CD4-positive, alpha-beta T cell treated with Interleukin-17A for 4 hours (primary cell): ENCODE results near the gene GABRR3.

ENCODE experiments used
- DNase-seq: peaks from one replicate; pipeline ENCODE4 v3.0.0-alpha.2; 2020; ENCODE audit warnings: mixed read lengths

Gene GABRR3

GRCh38 chr3:97988784-97989568 lies 46.1 kb downstream of the GABRR3 start:
- no peak for DNase-seq

- no peak for DNase-seq
Measured at GRCh38 chr3:97987306-97987705, 47.8 kb downstream of the GABRR3 start.

- DNase-seq, result no peak
Measured at GRCh38 chr3:97983933-97984491, 51.1 kb downstream of the GABRR3 start.

GRCh38 chr3:97981886-97982285 lies 53.2 kb downstream of the GABRR3 start:
- DNase-seq, result no peak

GRCh38 chr3:97979610-97980009 lies 55.5 kb downstream of the GABRR3 start:
- no peak for DNase-seq

- DNase-seq, result no peak
Measured at GRCh38 chr3:97975466-97975865, 59.6 kb downstream of the GABRR3 start.

- DNase-seq, result no peak
Measured at GRCh38 chr3:97974996-97975395, 60.1 kb downstream of the GABRR3 start.

GRCh38 chr3:97972976-97973375 lies 62.1 kb downstream of the GABRR3 start:
- no peak for DNase-seq

- peak; percentile 81 for DNase-seq
Measured at GRCh38 chr3:97971679-97972567, 63.2 kb downstream of the GABRR3 start, which contains the start of gene RIOX2. RIOX2 (minus strand) TSS chr3:97972431; CDS start chr3:97967593, 4,838 bp downstream.

- DNase-seq, result no peak
Measured at GRCh38 chr3:97970956-97971620, 64.0 kb downstream of the GABRR3 start.

GRCh38 chr3:97970156-97970555 lies 65.0 kb downstream of the GABRR3 start:
- no peak for DNase-seq

GRCh38 chr3:97969541-97969940 lies 65.6 kb downstream of the GABRR3 start:
- DNase-seq, result no peak

- DNase-seq, result no peak
Measured at GRCh38 chr3:97968376-97968775, 66.7 kb downstream of the GABRR3 start.

GRCh38 chr3:97967966-97968365 lies 67.1 kb downstream of the GABRR3 start:
- no peak for DNase-seq

GRCh38 chr3:97960993-97961766 lies 73.9 kb downstream of the GABRR3 start:
- no peak for DNase-seq

GRCh38 chr3:97960551-97960950 lies 74.6 kb downstream of the GABRR3 start:
- DNase-seq, result no peak

- DNase-seq, result no peak
Measured at GRCh38 chr3:97959872-97960271, 75.2 kb downstream of the GABRR3 start.

GRCh38 chr3:97958796-97959195 lies 76.3 kb downstream of the GABRR3 start:
- no peak for DNase-seq

- DNase-seq, result no peak
Measured at GRCh38 chr3:97958396-97958795, 76.7 kb downstream of the GABRR3 start.

GRCh38 chr3:97957617-97958311 lies 77.4 kb downstream of the GABRR3 start:
- DNase-seq, result no peak

- DNase-seq, result no peak
Measured at GRCh38 chr3:97956051-97956450, 79.1 kb downstream of the GABRR3 start.
